SK-N-SH (cell line): ENCODE measurements around the gene SLC23A3.
A peak's percentile ranks its signal among the peaks of the same experiment; 100 is the strongest.

Experiments used
- GABPA ChIP-seq: IDR thresholded peaks from 2 replicates; pipeline ENCODE4 v1.4.0; 2012; ENCODE audit warnings: low read depth, mild to moderate bottlenecking
- TF ChIP-seq, protein P1 (sequence below): fragments of 200-600 bp; sonication (generic); IDR thresholded peaks from 2 replicates; pipeline ENCODE4 v1.6.1; 2017; ENCODE audit warnings: antibody characterized with exemption, mild to moderate bottlenecking, moderate library complexity
- TF ChIP-seq, protein P2 (sequence below): IDR thresholded peaks from 2 replicates; pipeline ENCODE4 v1.6.1; 2012; ENCODE audit warnings: mild to moderate bottlenecking, low read depth, low read length, moderate library complexity
- TF ChIP-seq, protein P3 (sequence below): IDR thresholded peaks from 2 replicates; pipeline ENCODE4 v1.4.0; 2012; ENCODE audit warnings: low read depth, borderline replicate concordance

DNA sequence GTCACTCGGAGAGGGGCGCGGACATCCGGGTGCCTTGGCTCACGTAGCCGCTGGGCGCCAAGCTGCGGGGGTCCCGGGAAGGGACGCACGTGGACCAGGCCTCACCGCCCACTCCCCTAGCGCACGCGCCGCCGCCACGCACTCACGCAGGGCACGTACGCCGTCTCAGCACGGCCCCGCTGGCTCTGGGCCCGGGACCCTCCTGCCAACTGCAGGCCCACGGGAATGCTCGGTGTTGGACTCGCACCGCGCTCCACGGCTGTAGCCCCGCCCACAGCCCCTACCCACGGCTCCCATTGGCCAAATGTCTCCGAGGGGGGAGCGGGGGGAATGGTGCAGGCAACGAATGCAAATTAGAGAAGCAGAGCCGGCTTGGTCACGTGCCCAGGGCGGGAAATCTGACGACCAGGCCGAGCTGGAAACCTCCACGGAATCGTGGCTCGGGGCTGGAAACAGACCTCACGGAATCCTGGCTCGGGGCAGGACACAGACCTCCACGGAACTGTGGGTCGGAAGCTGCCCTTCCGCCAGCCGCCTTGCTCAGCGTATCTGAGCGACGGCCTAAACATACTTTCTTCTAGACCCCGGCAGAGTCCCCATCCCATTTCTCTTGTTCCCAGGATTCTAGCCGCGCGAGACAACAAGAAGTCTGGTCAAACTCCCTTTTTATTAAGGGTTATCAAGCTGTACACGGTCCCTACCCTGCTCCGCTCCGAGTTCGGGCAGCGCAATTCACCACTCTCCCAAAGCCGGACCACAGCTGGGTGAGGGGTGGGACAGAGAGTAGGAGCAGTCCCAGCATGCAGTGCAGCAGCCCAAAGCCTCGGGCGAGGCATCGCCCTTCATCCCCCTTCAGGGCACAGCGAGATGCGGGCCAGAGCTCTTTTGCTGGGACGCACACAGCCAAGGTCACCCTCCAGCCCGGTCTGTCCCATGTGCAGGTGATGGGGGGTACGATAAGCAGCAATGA, 49.2 kb upstream of the SLC23A3 start, which contains the start of gene ABCB6:
- TF ChIP-seq, protein P1, sequence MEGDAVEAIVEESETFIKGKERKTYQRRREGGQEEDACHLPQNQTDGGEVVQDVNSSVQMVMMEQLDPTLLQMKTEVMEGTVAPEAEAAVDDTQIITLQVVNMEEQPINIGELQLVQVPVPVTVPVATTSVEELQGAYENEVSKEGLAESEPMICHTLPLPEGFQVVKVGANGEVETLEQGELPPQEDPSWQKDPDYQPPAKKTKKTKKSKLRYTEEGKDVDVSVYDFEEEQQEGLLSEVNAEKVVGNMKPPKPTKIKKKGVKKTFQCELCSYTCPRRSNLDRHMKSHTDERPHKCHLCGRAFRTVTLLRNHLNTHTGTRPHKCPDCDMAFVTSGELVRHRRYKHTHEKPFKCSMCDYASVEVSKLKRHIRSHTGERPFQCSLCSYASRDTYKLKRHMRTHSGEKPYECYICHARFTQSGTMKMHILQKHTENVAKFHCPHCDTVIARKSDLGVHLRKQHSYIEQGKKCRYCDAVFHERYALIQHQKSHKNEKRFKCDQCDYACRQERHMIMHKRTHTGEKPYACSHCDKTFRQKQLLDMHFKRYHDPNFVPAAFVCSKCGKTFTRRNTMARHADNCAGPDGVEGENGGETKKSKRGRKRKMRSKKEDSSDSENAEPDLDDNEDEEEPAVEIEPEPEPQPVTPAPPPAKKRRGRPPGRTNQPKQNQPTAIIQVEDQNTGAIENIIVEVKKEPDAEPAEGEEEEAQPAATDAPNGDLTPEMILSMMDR: no peak
- TF ChIP-seq, protein P2, sequence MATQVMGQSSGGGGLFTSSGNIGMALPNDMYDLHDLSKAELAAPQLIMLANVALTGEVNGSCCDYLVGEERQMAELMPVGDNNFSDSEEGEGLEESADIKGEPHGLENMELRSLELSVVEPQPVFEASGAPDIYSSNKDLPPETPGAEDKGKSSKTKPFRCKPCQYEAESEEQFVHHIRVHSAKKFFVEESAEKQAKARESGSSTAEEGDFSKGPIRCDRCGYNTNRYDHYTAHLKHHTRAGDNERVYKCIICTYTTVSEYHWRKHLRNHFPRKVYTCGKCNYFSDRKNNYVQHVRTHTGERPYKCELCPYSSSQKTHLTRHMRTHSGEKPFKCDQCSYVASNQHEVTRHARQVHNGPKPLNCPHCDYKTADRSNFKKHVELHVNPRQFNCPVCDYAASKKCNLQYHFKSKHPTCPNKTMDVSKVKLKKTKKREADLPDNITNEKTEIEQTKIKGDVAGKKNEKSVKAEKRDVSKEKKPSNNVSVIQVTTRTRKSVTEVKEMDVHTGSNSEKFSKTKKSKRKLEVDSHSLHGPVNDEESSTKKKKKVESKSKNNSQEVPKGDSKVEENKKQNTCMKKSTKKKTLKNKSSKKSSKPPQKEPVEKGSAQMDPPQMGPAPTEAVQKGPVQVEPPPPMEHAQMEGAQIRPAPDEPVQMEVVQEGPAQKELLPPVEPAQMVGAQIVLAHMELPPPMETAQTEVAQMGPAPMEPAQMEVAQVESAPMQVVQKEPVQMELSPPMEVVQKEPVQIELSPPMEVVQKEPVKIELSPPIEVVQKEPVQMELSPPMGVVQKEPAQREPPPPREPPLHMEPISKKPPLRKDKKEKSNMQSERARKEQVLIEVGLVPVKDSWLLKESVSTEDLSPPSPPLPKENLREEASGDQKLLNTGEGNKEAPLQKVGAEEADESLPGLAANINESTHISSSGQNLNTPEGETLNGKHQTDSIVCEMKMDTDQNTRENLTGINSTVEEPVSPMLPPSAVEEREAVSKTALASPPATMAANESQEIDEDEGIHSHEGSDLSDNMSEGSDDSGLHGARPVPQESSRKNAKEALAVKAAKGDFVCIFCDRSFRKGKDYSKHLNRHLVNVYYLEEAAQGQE: 0 out of 2 replicates have a peak, but pooled peaks have one; percentile 30
- TF ChIP-seq, protein P3, sequence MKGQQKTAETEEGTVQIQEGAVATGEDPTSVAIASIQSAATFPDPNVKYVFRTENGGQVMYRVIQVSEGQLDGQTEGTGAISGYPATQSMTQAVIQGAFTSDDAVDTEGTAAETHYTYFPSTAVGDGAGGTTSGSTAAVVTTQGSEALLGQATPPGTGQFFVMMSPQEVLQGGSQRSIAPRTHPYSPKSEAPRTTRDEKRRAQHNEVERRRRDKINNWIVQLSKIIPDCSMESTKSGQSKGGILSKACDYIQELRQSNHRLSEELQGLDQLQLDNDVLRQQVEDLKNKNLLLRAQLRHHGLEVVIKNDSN: peak; percentile 97
- no peak for TF ChIP-seq GABPA
